Activated gamma-delta T cell (primary cell): ENCODE measurements around the gene LTBR.

Experiments used
- DNase-seq: peaks from one replicate; lab custom pipeline; 2025; lab: John Stamatoyannopoulos, UW

LTBR gene

GRCh38 chr12:6346942-6347341, 37.0 kb upstream of the LTBR start:
- DNase-seq, result no peak

- DNase-seq, result no peak
These were observed 36.3 kb upstream of the LTBR start for GRCh38 chr12:6347367-6348338.

DNA sequence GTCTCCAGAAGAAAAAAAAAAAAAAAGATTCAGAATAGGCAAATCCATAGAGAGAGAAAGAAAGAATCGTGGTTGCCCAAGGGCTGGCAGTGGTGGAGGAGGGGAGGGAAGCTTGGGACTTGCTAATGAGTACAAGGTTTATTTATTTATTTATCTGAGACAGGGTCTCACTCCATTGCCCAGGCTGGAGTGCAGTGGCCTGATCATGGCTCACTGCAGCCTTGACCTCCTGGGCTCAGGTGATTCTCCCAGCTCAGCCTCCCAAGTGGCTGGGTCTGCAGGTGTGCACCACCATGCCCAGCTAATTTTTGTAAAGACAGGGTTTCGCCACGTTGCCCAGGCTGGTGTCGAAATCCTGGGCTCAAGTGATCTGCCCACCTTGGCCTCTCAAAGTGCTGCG, 32.3 kb upstream of the LTBR start:
- no peak for DNase-seq

DNA sequence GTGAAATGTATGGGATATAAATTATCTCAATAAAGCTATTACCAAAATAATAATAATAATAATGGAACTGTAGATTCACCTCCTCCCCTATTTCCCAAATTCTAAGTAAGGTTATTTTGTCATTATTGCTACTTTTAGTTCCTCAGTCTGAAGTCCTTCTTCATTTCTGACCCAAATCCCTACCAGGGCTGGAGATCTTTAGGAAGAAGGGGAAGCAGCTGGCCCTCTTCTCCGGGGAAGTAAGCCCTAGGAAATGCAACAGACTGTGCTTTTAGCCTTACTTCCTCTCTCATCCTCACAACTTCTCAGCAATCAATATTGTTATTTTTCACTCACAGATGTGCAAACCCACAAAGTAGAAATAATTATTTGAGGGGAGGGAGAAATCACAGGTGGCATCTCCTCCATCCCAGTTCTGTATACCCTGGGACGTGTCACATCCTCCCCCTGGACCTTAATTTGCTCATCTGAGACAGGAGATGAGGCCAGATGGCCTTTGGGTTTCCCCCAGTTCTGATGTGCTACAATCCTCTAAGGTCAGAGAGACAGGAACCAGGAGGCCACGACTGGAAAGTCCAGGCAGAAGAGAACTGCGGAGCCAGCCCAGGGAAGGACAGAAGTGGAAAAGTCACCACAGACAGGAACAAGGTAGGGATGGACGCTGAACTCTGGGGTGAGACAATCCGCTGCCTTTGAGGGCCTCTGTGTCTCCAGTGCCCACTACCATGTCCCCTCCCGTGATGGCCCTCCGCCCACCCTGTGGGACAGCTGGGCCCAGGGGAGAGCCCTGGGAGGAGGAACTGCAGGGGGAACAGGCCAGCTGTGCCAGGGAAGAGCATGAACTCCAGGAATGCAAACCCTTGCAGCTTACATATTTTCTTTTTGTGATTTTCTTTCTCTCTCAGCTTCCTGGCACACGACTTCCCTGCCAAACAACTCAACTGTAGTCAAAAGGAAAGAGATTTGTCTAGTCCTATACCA, 31.5 kb upstream of the LTBR start:
- DNase-seq, result no peak

DNA sequence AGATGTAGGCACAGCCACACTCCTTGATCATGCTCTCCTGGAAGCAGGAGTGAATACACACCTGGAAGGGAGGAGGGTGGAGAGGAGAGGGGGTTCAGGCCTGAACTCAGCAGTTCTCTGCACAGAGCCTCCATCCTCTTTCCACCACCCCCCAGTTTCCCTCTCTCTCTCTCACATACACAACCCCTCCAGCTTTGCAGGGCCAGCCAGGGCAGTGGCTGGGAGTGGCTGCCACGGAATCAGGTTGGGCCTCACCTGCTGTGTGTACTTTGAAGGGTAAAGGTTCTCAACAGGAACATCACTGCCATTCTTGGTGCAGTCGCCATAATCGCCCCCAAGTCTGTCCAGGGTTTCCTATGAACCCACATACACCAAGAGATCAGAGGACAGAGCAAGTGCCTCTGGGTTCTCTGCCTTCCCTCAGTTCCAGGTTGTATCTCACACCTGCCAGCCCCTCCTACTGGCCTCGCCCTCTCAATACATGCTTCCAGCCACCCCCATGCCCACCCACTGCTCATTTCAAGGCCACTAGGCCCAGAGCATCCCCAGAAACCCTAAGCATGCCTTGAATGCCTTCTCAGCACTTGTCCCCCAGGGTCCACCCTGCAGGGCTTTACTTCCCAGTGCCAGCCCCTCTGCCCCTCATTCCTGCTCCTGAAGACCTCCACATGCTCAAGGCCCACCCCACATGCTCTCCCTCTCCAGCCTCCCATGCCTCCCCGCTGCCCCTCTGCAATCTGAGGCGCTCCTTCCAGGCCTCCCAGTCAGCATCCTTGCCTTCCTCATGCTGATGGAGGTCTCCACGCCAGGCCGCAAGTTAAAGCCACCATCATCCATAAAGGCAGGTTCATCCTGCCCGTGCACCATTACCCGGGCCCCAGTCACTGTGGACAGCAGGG, 29.2 kb upstream of the LTBR start:
- no peak for DNase-seq

DNA sequence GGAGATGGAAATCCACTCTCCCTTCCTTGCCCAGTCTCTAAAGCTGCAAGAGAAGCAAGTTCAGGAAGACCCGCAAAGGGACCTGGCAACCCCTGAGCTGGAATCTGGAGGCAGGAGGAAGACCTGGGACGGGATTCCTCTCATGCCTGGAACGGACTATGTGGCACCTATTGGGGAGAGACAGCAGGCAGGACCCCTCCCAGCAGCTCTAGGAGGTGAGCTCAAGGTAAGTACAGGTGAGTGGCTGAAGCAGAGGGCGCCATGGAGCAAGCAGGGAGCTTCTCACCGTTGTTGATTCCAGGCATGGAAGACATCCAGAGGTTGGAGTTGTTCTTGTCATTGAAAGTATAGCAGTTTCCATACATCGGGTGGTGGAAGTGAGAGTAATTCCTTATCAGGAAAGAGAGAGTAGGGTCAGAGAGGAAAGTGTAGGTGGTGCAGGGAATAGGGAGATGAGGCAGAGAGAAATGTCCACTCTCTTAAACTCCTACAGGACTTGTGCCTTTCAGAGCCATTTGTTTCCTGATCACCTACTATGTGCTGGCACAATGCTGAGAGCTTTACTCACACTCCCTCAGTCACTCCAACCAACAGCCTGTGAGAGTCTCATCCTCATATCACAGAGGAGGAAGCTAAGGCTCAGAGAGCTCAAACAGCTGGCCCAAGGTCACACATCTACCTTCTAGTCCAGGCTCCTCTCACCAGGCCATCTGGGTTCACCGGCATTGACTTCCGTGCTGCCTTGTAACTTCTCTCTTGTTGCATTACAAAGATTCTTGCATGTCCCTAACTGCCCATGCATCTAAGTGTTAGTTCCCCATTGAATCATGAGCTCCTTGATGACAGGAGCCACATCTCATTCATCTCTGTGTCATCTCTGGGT, 28.2 kb upstream of the LTBR start:
- DNase-seq, result no peak

DNA sequence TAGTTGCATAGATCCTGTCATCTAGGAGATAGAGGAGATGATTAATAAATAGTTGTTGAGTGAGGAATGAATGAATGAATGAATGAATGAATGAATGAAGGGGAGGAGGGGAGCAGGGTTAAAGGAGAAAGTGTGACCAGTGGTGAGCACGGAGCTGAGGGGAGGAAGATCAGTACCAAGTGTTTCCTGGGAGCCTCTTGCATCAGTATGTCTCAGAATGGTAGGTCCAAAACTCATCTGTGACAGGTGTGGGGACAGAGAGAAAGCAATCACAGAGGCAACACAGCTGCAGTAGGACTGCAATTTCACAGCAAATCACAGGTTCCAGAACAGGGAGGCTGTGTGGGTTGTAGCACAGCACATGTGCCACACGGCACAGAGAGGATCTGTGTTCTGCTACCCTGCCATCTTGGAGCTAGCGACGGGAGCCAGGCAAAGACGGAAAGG, 27.6 kb upstream of the LTBR start:
- no peak for DNase-seq

DNA sequence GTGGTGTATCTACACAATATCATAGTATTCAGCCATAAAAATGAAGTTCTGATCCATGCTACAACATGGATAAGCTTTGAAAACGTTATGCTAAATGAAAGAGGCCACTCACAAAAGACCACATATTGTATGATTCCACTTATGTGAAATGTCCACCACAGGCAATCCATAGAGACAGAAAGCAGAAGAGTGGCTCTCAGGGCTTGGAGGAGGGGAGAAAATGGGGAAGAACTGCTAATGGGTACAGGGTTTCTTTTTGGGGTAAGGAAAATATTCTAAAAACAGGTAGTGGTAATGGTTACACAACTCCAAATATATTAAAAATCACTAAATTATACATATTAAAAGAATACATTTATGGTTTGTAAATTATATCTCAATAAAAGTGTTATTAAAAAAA, 25.1 kb upstream of the LTBR start:
- DNase-seq, result no peak

GRCh38 chr12:6360080-6360571, 23.8 kb upstream of the LTBR start:
- DNase-seq, result no peak

DNA sequence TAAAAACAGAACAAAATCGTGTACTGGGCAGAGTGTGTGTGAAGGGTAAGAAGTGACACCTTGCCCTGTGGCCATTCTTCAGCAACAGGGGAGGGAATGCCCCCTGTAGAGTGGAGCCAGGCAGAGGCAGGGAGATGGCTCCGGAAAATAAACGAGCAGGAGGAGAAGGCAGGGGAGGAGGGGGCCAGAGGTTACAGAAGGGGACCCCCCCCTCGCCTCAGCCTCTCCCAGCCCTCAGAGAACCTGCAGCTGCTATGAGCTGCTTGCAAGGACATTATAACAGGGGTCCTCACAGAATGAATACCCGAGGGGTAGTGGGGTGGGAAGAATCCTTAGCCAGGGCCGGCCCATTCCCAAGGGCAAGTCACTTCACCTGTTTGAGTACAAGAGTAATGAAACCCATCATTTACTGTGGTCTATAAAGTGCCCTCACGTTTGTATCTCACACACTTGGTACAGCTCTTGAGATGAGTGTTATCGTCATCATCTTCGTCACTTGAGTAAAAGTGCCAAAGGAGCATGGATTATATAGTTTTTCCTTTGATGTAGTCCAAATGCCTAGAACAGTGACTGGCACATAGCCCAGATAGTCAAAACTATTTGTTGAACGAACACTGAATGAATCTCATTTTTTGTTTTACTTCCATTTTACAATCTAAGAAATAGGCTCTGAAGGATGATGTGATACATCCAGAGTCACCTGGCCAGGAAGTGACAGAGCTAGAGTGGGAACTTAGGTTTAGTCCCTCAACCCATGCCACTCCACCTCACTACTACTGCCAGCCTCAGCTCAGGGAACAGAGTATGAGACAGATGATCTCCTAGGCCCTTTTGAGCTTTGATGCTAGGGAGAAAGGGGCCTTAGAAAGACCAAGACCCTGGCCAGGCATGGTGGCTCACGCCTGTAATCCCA, 23.1 kb upstream of the LTBR start:
- DNase-seq, result no peak

GRCh38 chr12:6361834-6362233, 22.1 kb upstream of the LTBR start:
- no peak for DNase-seq

- DNase-seq, result no peak
These were observed 21.6 kb upstream of the LTBR start for GRCh38 chr12:6362403-6362802.

- DNase-seq, result no peak
These were observed 21.0 kb upstream of the LTBR start for GRCh38 chr12:6363010-6363329.

GRCh38 chr12:6363330-6364043, 20.5 kb upstream of the LTBR start:
- DNase-seq, result peak; percentile 51

DNA sequence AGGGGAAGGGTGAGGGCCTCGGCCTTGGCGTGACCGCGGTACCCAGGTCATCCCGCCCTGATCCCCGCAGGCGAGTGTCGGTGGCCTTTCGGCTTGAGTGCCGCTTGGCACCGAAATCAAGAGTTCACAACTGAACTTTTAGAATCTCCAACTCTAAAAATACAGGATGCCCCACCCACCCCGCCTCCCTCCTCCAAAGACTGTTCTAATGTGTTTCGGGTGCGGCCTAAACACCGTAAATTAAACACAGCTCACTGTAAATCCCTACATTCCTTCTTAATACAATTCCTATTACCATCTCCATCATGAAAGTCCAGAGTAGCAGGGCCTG, 20.0 kb upstream of the LTBR start:
- DNase-seq, result no peak

GRCh38 chr12:6367065-6367968, 16.6 kb upstream of the LTBR start:
- DNase-seq, result no peak

DNA sequence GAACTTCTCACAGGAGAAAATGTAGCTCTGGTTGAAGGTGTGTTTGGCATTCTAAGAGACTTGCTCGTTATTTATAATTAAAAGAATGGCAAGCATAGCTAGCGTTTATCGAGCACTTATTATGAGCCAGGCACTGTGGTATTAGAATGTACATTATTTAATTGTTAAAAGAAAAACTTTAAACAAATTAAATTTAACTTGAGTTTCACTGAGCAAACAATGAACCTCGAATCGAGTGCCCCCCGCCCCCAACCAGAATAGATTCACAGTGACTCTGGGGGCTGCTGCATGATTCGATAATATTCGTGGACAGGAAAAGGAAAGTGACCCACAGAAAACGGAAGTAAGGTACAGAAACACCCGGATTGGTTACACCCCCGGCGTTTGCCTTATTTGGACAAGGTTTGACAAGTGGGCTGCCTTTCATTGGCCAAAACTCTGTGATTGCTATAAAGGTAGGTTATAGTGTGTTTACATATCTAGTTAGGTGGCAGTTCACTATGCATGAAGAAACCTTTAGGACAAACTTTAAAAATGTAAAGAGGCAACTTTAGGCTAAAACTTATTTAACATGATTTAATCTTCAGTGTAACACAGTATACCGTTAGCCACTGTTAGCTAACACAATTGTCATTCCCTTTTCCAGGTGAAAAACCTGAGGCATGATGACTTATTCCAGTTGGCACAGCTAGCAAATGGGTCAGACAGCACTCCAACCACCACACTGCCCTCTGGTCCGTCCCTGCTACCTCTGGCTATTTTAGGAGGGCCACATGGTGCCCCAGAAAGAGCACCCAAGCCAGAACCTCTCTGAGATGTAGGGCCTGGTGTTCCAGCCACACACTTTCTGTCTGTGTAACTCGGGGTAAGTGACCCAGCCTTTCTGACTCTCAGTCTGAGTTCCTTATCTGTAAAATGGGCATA, 15.7 kb upstream of the LTBR start:
- no peak for DNase-seq
